HG03095 (cell line): ENCODE data around the gene MARS1.

Experiments used
- ATAC-seq: cut with Tn5 transposase; IDR thresholded peaks from one replicate; pipeline ENCODE4 v1.9.1; 2021; ENCODE audit warnings: moderate library complexity; ENCODE audit not compliant: unreplicated experiment

The MARS1 gene

GRCh38 chr12:57526477-57527126, 38.7 kb downstream of the MARS1 start:
- no peak for ATAC-seq

DNA sequence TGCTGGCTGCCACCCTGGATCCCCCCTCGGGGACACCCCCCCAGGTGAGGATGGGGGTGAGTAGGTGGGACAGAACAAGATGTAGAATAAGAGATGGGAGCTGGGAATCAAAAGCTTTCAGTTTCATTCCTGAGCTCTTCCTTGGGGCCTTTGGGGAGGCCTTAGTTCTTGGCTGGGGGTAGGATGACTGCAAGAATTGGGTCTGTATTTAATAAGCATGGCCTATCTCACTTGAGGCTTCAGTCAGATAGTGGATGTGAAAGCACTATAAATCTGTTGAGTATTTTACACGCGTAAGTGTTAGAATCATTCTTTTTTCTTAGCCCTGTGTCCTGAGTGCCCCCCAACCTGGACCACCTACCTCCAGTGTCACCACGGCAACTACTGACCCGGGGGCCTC, 39.3 kb downstream of the MARS1 start:
- no peak for ATAC-seq

DNA sequence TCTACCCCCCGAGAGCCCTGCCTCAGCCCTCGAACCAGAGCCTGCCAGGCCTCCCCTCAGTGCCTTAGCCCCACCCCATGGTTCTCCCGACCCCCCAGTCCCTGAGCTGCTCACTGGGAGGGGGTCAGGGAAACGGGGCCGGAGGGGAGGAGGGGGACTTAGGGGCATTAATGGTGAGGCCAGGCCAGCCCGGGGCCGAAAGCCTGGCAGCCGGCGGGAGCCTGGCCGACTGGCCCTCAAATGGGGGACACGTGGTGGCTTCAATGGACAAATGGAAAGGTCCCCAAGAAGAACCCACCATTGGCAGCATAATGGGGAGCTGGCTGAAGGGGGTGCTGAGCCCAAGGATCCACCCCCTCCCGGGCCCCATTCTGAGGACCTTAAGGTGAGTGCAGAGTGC, 40.3 kb downstream of the MARS1 start:
- no peak for ATAC-seq

GRCh38 chr12:57528831-57529555, 41.1 kb downstream of the MARS1 start:
- no peak for ATAC-seq

DNA sequence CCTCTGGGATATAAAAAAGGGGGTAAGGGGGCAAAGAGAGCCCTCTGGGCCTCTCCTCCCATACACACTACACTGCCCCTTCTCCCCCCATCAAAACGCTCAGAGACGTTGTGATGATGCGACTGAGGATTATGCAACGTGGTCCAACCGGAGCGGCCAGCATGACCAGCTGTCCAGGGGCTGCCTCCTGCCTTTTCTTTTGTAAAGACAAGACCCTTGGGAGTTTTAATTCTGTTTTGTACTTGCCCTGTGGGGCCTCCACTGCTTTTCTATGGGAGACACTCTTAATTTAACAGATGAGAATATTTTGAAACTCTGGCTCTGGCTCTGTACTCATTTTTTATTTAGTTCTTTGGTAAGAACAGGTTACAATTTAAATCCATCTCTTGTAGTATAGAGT, 42.0 kb downstream of the MARS1 start:
- no peak for ATAC-seq

DNA sequence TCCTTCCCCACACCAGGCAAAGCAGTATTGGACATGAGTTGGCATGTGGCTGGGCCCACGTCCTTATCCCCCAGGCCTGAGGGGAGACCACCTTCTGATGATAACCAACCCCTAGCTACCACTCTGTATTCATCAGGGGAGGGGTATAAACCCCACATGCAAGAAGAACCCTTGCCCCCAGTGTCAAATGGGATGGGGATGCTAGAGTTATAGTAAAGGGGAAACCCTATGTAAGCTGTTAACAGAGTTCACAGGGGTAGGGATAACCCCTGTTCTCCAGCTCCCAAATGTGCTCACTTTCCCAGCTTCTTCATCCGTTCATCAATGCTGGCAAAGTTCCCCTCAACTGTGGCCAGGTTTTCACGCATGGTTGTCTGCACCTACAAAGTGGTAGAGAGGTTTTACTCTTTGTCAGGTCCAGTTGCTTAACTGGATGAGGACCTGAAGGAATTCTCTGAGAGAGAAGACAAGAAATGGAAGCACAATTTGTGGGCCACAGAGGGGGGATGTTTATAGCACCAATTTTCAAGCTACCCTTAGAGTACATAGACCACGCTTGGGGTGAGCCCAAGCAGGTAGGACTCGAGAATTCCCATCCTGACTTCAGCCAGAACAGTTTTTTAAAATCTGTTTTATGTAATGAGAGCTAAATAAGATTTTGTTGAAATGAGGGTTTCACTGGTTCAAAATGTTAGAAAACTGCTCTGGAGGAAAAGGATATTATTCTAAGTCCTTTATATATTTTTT, 42.7 kb downstream of the MARS1 start:
- ATAC-seq, result no peak

GRCh38 chr12:57531836-57532235, 44.0 kb downstream of the MARS1 start:
- ATAC-seq, result no peak

- ATAC-seq, result no peak
Measured at GRCh38 chr12:57533108-57533507, 45.2 kb downstream of the MARS1 start.

GRCh38 chr12:57534250-57534649, 46.4 kb downstream of the MARS1 start:
- no peak for ATAC-seq

GRCh38 chr12:57534991-57535543, 47.2 kb downstream of the MARS1 start:
- ATAC-seq, result no peak

DNA sequence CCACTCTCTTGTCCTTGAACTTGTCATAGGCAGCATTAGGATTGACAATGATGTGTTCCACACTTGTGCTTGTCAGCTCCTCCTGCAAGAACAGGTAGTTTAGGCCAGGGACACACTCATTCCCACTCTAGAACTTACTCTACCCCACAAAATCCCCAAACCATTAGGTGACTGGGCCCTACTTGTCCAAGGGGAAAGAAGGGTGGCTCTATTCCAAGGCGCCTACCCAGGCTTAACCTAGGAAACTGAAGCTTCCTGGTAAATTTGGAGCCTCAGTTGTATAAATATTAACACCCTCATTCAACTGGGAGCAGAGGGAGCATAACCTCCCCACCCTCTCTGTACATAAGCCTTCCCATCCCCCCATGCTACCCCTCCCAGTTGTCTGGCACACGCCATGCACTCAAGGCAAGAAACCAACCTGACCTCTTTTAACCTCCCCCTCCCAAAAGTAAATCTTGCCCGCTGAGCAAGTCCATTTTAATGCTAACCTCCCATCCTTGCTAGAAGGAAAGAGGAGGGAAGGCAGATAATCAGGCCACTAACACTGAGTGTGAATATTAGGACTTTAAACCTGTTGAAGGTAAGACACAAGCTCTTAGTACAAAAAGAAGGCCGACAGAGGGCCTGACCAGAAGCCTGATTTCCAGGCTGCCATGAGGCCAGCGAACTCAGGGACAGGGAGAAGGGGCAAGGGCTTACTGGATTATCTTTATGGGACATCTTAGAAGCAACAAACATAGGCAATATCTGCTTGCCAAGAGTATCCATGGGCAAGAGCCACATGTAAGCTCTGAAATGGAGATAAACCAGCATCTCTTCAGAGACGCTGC, 48.1 kb downstream of the MARS1 start:
- ATAC-seq, result no peak

DNA sequence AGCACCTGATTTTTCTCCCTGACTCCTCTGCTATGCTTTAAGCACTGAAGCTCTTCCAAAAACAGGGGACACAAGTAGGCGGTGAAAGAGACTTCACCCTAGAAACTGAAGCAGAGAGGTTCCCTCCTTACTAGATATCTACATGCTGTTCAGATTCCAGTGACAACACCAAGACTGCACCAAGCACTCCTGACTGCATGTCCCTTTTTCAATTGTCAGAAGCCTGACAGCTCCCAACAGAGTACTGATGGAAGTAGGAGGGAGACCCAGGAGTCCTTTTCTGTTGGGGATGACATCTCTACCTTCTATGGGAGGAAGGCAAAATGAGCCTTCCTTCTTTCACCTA, 48.7 kb downstream of the MARS1 start:
- no peak for ATAC-seq

GRCh38 chr12:57539134-57539768, 51.4 kb downstream of the MARS1 start:
- ATAC-seq, result no peak

DNA sequence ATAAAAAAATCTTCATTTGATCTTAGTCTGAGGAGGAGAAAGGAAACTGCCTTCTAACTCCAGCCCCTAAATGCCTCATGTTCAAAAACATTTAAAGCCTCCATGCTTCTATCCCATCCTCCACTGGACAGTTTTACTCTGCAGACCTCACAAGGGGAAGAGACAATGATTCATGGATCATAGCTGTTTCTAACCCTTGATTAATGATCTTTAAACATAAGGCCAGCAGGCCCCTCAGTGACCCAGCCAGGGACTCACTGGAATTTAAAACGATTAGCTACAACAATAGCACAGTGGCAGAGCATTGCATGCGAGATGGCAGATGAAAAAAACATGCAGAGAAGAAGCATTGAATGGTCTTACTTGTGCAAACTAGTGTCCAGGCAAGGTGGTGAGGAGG, 53.1 kb downstream of the MARS1 start:
- no peak for ATAC-seq

- no peak for ATAC-seq
Measured at GRCh38 chr12:57541717-57542116, 53.8 kb downstream of the MARS1 start.

GRCh38 chr12:57543581-57543980, 55.7 kb downstream of the MARS1 start:
- no peak for ATAC-seq

DNA sequence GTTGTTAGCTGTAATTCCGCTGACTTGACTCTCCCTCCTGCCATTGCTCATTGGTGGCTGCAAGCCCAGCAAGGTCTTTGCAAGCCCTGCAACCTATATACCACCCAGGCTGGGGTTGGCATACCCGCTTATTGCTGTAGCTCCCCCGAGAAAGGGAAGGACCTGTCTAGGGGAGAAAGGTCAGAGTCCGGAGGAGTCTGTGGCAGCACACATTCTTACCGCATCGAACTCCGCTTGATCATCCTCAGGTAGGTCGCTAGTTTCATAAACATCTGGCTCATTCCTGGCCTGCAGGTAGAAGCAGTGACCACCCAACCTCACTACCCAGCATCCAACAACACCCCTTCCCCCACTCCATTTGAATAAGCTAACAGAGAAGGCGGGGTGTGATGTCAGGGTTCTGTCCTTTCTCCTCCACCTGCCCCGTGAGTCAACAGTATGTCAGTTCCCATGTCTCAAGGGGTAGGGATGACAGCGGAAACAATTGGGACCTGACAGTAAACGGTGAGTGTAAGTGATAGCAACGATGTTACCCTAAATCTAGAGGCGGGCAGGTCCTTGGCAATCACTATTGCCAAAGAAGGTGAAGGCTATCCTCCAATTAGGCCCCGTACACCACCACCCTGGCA, 58.1 kb downstream of the MARS1 start:
- ATAC-seq, result no peak

DNA sequence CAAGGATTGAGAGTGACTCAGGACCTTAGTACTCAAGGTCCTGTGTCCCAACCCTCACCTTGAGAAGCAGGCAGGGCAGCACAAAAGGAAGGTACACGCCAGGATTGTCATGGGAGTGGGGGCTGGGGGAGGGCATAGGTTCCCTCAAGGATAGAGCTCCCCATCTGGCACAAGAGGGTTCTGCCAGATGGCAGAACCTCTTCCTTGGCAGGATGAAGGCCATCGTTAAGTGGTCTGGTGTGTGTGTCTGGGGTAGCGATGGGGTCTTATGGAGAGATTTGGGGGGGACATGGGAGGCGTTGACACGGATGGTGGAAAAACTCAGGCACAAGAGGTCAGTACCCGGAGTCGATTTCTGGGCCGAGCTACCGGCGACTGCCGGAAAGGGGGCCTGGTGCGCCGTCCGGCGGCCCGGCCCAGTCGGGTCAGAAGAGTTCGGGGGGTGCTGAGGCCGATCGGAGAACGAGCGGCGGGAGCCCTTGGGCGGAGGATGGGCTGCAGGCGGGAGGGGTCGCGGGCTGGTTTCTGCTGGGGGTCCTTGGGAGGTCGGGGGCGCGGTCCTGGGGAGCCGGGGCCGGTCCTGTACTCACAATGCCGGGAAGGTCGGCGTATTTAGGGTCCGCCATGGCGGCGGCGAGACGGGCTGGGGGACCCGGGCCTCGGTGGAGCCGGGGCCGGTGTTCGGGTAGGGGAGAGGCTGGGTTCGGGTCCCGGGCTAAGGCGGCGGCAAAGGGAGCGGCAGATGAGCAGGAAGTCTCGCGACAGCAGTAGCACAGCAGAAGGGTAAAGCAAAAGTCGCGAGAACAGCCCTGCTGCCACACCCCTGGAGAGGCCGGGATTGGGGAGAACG, 58.8 kb downstream of the MARS1 start, which contains the start of gene DCTN2:
Gene DCTN2 (minus strand): TSS at position 755 of the 850 bp plus-strand sequence. CDS start 129 bp downstream, at position 626.
- peak; percentile 98 for ATAC-seq
